Neural cell (in vitro differentiated cells): ENCODE measurements around the gene TOMM20. TPM values are rescaled to one million over a fixed set of nuclear protein-coding genes. Genes with fewer than 3 reads are reported as not detected.

Source experiments
- H2AFZ ChIP-seq: fragments of 200-600, 300-800 bp; sonication (generic), shearing (Covaris generic); 2 replicates; pipeline ENCODE4 v1.6.0; 2014; ENCODE audit warnings: low read depth, mild to moderate bottlenecking, antibody characterized with exemption, low read length, moderate library complexity
- H3F3A ChIP-seq: fragments of 200-600 bp; shearing (Covaris generic); 2 replicates; pipeline ENCODE4 v1.6.1; 2016; ENCODE audit warnings: mild to moderate bottlenecking, moderate library complexity, mixed read lengths, antibody characterized with exemption, low read length; ENCODE audit not compliant: insufficient read depth, poor library complexity, severe bottlenecking
- H3K27ac ChIP-seq: fragments of 200-600, 300-800 bp; sonication (generic), shearing (Covaris generic); 2 replicates; pipeline ENCODE4 v1.5.1; 2014; ENCODE audit warnings: mild to moderate bottlenecking, low read length, moderate library complexity
- H3K27me3 ChIP-seq: fragments of 300-800, 200-600 bp; sonication (generic), shearing (Covaris generic); 2 replicates; pipeline ENCODE4 v1.6.0; 2014; ENCODE audit warnings: mild to moderate bottlenecking, low read depth, low read length, moderate library complexity; ENCODE audit not compliant: insufficient read depth
- H3K36me3 ChIP-seq: fragments of 300-800, 200-600 bp; sonication (generic), shearing (Covaris generic); 2 replicates; pipeline ENCODE4 v1.5.1; 2014; ENCODE audit warnings: mild to moderate bottlenecking, antibody characterized with exemption, low read length, moderate library complexity; ENCODE audit not compliant: insufficient read depth
- H3K4me2 ChIP-seq: fragments of 300-800, 200-600 bp; sonication (generic), shearing (Covaris generic); 2 replicates; pipeline ENCODE4 v1.6.0; 2014; ENCODE audit warnings: mild to moderate bottlenecking, low read length
- H3K4me3 ChIP-seq: fragments of 300-800, 200-600 bp; sonication (generic), shearing (Covaris generic); 2 replicates; pipeline ENCODE4 v1.5.1; 2014; ENCODE audit warnings: mild to moderate bottlenecking, low read length, moderate library complexity
- H3K79me2 ChIP-seq: fragments of 200-600 bp; shearing (Covaris generic); replicated peaks from 2 replicates; pipeline ENCODE4 v1.6.0; 2014; ENCODE audit warnings: mild to moderate bottlenecking, low read length, moderate library complexity; ENCODE audit not compliant: insufficient read depth
- H3K9ac ChIP-seq: fragments of 300-800, 200-600 bp; sonication (generic), shearing (Covaris generic); 2 replicates; pipeline ENCODE4 v1.6.1; 2016; ENCODE audit warnings: mild to moderate bottlenecking, low read length, mixed read lengths
- H3K9me2 ChIP-seq: fragments of 200-600 bp; shearing (Covaris generic); 2 replicates; pipeline ENCODE4 v1.6.1; 2016; ENCODE audit warnings: mild to moderate bottlenecking, low read length, mixed read lengths; ENCODE audit not compliant: insufficient read depth
- H3K9me3 ChIP-seq: fragments of 200-600, 300-800 bp; sonication (generic), shearing (Covaris generic); 2 replicates; pipeline ENCODE4 v1.6.1; 2016; ENCODE audit warnings: mild to moderate bottlenecking, mixed run types, low read length, moderate library complexity, mixed read lengths
- H4K20me1 ChIP-seq: fragments of 200-600 bp; shearing (Covaris generic); 2 replicates; pipeline ENCODE4 v1.6.1; 2016; ENCODE audit warnings: mild to moderate bottlenecking, mixed run types; ENCODE audit not compliant: insufficient read depth
- CTCF ChIP-seq: fragments of 450-650 bp; IDR thresholded peaks from 2 replicates; pipeline ENCODE4 v1.5.1; 2014; ENCODE audit warnings: antibody characterized with exemption, mild to moderate bottlenecking, moderate library complexity; ENCODE audit not compliant: poor library complexity, severe bottlenecking
- EP300 ChIP-seq: fragments of 450-650 bp; conservative IDR thresholded peaks from 2 replicates; pipeline ENCODE4 v1.6.1; 2014; ENCODE audit warnings: antibody characterized with exemption, mild to moderate bottlenecking, moderate library complexity; ENCODE audit not compliant: poor library complexity, severe bottlenecking
- EZH2 ChIP-seq: fragments of 200-600, 300-800 bp; shearing (Covaris generic), sonication (generic); IDR thresholded peaks from 2 replicates; pipeline ENCODE4 v1.6.1; 2014; ENCODE audit warnings: antibody characterized with exemption, low read length, borderline replicate concordance, mild to moderate bottlenecking; ENCODE audit not compliant: insufficient read depth, poor library complexity, severe bottlenecking
- MXI1 ChIP-seq: fragments of 450-650 bp; conservative IDR thresholded peaks from 2 replicates; pipeline ENCODE4 v1.6.1; 2014; ENCODE audit warnings: antibody characterized with exemption, mild to moderate bottlenecking; ENCODE audit not compliant: poor library complexity, severe bottlenecking
- POLR2AphosphoS5 ChIP-seq: IDR thresholded peaks from 2 replicates; pipeline ENCODE4 v1.6.1; 2012
- RAD21 ChIP-seq: fragments of 450-650 bp; conservative IDR thresholded peaks from 2 replicates; pipeline ENCODE4 v1.6.1; 2014; ENCODE audit warnings: antibody characterized with exemption, mild to moderate bottlenecking, moderate library complexity
- SMC3 ChIP-seq: fragments of 450-650 bp; conservative IDR thresholded peaks from 2 replicates; pipeline ENCODE4 v1.6.1; 2014; ENCODE audit warnings: antibody characterized with exemption, mild to moderate bottlenecking, moderate library complexity; ENCODE audit not compliant: poor library complexity
- TAF1 ChIP-seq: IDR thresholded peaks from 2 replicates; pipeline ENCODE4 v1.6.1; 2012; ENCODE audit warnings: low read depth
- polyA plus RNA-seq: library from polyadenylated mRNA; depleted of rRNA; stranded (reverse); fragments of >200 nt; gene quantifications from 2 replicates; pipeline ENCODE4 v1.2.3, GENCODE V29; 2014
- TF ChIP-seq, protein P1 (sequence below): IDR thresholded peaks from 2 replicates; pipeline ENCODE4 v1.6.1; 2012; ENCODE audit warnings: borderline replicate concordance

TOMM20 gene
- polyA plus RNA-seq, 1 donor from 2014 or later, result 175 TPM

DNA sequence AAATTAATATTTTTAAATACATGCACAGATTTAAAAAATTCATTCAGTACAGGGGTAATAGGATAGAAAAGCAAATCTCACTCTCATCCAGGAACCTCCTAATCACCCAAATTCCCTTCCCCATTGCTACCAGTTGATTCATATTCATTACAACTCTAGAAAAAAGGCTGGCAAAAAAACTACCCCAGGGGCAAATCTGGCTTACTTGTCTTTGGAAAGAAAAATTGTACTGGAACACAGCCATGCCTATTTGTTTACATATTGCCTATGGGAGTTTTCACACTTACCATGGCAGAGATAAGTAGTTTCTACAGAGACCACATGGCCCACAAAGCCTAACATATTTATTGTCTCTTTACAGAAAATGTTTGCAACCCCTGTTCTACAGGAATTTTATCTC lies 41.3 kb upstream of the TOMM20 start:
- no peak overlapping the region for H3K4me3 ChIP-seq
- H3F3A ChIP-seq, result no peaks in the 10 kb centered on the region
- H3K79me2 ChIP-seq, result no peaks in the 10 kb centered on the region
- H2AFZ ChIP-seq, result no peak overlapping the region
- H3K36me3 ChIP-seq, result no peaks in the 10 kb centered on the region
- TF ChIP-seq EP300 (no peak), SMC3 (no peak), EZH2 (no peak), MXI1 (no peak), CTCF (no peak), RAD21 (no peak), POLR2AphosphoS5 (no peak), TAF1 (no peak)
- TF ChIP-seq, protein P1, sequence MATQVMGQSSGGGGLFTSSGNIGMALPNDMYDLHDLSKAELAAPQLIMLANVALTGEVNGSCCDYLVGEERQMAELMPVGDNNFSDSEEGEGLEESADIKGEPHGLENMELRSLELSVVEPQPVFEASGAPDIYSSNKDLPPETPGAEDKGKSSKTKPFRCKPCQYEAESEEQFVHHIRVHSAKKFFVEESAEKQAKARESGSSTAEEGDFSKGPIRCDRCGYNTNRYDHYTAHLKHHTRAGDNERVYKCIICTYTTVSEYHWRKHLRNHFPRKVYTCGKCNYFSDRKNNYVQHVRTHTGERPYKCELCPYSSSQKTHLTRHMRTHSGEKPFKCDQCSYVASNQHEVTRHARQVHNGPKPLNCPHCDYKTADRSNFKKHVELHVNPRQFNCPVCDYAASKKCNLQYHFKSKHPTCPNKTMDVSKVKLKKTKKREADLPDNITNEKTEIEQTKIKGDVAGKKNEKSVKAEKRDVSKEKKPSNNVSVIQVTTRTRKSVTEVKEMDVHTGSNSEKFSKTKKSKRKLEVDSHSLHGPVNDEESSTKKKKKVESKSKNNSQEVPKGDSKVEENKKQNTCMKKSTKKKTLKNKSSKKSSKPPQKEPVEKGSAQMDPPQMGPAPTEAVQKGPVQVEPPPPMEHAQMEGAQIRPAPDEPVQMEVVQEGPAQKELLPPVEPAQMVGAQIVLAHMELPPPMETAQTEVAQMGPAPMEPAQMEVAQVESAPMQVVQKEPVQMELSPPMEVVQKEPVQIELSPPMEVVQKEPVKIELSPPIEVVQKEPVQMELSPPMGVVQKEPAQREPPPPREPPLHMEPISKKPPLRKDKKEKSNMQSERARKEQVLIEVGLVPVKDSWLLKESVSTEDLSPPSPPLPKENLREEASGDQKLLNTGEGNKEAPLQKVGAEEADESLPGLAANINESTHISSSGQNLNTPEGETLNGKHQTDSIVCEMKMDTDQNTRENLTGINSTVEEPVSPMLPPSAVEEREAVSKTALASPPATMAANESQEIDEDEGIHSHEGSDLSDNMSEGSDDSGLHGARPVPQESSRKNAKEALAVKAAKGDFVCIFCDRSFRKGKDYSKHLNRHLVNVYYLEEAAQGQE, result no peak
- H4K20me1 ChIP-seq, result no peaks in the 10 kb centered on the region
- H3K9me3 ChIP-seq, result no peaks in the 10 kb centered on the region
- no peak overlapping the region for H3K9ac ChIP-seq
- H3K27me3 ChIP-seq, result no peaks in the 10 kb centered on the region
- H3K9me2 ChIP-seq, result no peaks in the 10 kb centered on the region
- no peak overlapping the region for H3K27ac ChIP-seq
- H3K4me2 ChIP-seq, result no peak overlapping the region

DNA sequence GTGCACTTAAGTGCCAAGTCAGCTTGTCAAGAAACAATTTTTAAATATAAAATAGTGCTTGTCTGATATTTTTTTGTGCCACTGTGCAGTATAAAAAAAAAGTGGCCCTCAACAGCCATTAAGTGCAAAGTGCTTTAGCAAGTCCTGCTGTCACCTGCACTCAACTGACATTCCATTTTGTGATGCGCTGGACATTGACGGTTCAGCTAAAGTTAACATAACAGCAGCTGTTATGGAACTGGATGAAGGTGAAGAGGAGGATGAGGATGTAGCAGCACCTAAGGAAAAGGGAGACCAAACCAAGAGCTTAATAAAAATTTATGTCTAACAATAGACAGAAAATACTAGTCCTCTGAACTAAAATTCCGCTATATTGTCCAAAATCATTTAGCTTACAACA lies 39.7 kb upstream of the TOMM20 start:
- Histone ChIP-seq H3F3A (no peaks in the 10 kb centered on the region), H3K79me2 (no peaks in the 10 kb centered on the region), H3K36me3 (no peaks in the 10 kb centered on the region), H3K27ac (no peak overlapping the region), H3K9me3 (no peaks in the 10 kb centered on the region), H4K20me1 (no peaks in the 10 kb centered on the region), H2AFZ (no peak overlapping the region), H3K9me2 (no peaks in the 10 kb centered on the region), H3K4me3 (no peak overlapping the region), H3K4me2 (no peak overlapping the region), H3K27me3 (no peaks in the 10 kb centered on the region), H3K9ac (no peak overlapping the region)
- TF ChIP-seq SMC3, result no peak
- TF ChIP-seq CTCF, result no peak
- TF ChIP-seq EP300, result no peak
- no peak for TF ChIP-seq RAD21
- no peak for TF ChIP-seq EZH2
